GM10266 (cell line): ENCODE data around the gene PLEKHJ1.

Source experiments
- DNase-seq: peaks from one replicate; pipeline ENCODE4 v3.0.0; 2012; ENCODE audit errors: extremely low spot score
- TF ChIP-seq, protein P1 (sequence below): IDR thresholded peaks from 2 replicates; pipeline ENCODE4 v1.5.1; 2012; ENCODE audit warnings: mild to moderate bottlenecking, low read depth; ENCODE audit not compliant: control insufficient read depth, insufficient read depth; ENCODE audit errors: missing control alignments

The PLEKHJ1 gene

GRCh38 chr19:2268480-2268830, 32.3 kb upstream of the PLEKHJ1 start:
- TF ChIP-seq, protein P1, sequence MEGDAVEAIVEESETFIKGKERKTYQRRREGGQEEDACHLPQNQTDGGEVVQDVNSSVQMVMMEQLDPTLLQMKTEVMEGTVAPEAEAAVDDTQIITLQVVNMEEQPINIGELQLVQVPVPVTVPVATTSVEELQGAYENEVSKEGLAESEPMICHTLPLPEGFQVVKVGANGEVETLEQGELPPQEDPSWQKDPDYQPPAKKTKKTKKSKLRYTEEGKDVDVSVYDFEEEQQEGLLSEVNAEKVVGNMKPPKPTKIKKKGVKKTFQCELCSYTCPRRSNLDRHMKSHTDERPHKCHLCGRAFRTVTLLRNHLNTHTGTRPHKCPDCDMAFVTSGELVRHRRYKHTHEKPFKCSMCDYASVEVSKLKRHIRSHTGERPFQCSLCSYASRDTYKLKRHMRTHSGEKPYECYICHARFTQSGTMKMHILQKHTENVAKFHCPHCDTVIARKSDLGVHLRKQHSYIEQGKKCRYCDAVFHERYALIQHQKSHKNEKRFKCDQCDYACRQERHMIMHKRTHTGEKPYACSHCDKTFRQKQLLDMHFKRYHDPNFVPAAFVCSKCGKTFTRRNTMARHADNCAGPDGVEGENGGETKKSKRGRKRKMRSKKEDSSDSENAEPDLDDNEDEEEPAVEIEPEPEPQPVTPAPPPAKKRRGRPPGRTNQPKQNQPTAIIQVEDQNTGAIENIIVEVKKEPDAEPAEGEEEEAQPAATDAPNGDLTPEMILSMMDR = no peak
- DNase-seq = no peak

DNA sequence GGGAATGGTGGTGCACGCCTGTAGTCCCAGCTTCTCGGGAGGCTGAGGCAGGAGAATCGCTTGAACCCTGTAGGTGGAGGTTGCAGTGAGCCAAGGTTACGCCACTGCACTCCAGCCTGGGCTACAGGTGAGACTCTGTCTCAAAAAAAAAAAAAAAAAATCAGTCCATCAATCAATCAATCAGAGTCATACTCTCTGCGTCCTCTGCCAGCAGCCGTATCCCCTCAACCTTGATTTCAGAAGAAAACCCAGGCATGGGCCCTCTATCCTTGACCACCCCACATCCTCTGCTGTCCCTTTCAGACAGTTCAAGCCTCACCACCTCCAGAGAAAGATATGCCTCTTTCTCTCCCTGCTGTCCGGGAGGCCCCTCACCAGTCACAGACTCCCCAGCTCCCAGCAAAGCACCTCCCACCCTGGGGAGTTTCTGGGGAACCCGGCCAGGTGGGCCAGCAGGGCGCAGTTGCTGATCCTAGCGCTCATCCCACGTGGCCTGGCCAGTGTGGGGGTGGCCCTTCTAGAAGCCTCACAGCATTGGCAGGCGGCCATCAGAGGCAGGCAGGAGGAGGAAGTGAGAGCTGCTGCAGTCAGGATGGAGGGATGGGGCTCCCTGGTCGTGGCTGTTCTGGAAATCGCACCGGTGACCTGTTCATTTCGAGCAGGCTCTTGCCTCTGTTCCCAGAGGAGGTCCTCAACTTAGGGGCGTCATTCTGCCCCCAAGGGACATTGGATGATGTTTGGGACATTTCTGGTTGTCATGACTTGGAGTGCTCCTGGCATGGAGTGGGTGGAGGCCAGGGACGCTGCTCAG, 30.3 kb upstream of the PLEKHJ1 start:
- peak; percentile 80 for DNase-seq
- TF ChIP-seq, protein P1 = no peak

- DNase-seq = peak; percentile 44
- TF ChIP-seq, protein P1 = peak; percentile 70
These were observed 25.5 kb upstream of the PLEKHJ1 start for GRCh38 chr19:2261438-2262172.

DNA sequence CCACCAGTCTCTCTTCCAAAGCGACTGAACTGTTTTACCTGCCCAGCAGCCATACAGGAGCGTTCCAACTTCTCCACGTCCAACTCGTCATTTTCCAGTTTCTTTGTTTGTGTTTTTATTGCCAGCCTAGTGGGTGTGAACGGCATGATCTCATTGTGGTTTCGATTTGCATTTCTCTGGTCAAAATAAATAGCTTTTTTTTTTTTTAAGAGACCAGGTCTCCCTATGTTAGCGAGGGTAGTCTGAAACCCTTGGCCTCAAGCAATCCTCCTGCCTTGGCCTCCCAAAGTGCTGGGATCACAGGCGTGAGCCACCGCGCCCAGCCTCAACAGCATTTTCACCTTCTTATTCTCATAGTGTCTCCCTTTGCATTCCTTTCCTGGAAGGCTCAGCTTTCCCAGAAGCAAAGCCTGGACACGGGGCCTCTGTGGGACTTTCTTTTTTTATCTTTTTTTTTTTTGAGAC, 24.2 kb upstream of the PLEKHJ1 start:
- no peak for DNase-seq
- TF ChIP-seq, protein P1 = no peak

- no peak for DNase-seq
- TF ChIP-seq, protein P1 = no peak
These were observed 23.2 kb upstream of the PLEKHJ1 start for GRCh38 chr19:2259336-2259735.

GRCh38 chr19:2255982-2256685, 20.0 kb upstream of the PLEKHJ1 start, which contains the start of gene JSRP1:
Gene JSRP1 (minus strand): TSS chr19:2256417. CDS start chr19:2255314, 1,103 bp downstream.
- no peak for DNase-seq

More at GRCh38 chr19:2255982-2256685, 20.0 kb upstream of the PLEKHJ1 start, which contains the start of gene JSRP1:
- TF ChIP-seq, protein P1 = no peak
